HG03558 (cell line): ENCODE data around the gene D2HGDH.

Experiments used
- ATAC-seq: cut with Tn5 transposase; IDR thresholded peaks from one replicate; pipeline ENCODE4 v1.9.1; 2021; ENCODE audit warnings: moderate number of reproducible peaks; ENCODE audit not compliant: unreplicated experiment; ENCODE audit errors: extremely low read depth

Gene D2HGDH

DNA sequence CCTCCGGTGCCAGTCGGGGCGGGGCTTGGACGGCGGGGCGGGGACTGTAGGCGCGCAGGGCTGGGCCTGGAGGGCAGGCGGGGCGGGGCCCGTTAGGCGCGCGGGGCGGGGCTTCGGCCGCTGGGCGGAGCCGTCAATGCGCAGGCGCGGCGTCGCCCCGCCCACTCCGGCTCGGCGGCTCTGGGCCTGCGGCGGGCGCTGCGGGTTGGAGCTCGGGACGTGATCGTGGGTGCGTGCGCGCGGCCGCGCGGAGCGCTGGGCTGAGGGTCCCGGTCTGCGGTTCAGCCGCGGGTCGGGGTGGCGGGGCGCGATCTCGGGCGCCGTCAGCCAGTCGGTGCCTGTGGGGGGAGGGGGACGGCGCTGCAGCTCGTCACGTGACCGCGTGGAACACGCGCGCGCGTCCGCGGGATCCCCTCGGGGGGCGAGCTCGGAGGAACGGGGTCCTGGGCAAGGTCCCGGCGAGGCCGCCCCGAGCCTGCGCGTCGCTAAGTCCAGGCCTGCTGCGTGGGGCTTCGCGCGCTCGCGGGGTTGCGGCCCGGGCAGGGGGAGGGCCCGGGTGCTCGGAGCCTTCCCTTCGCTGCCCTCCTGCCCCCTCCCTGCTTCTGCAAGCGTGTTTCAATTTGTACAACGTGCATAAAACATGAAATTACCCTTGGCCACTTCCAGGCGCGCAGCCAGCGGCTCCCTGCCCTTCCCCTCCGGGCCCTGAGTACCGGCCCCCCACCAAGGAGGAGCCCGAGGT lies at the start of gene D2HGDH:
TSS of gene D2HGDH (plus strand) at position 164 of the 742 bp plus-strand sequence. CDS start 595 bp downstream, outside the sequence.
- ATAC-seq, result peak; percentile 44

DNA sequence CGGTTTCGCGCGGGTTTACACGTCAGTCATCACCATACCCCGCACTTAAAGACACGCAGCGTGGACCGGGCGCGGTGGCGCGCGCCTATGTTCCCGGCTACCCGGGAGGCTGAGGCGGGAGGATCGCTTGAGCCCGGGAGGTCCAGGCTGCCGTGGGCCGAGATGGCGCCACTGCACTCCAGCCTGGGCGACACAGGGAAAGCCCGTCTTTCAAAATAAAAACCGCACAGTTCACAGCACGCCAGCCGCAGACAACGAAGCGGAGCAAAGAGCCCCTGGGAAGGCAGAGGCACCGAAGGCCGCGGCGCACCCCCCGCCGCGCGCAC lies 48.1 kb upstream of the D2HGDH start:
- ATAC-seq, result no peak

DNA sequence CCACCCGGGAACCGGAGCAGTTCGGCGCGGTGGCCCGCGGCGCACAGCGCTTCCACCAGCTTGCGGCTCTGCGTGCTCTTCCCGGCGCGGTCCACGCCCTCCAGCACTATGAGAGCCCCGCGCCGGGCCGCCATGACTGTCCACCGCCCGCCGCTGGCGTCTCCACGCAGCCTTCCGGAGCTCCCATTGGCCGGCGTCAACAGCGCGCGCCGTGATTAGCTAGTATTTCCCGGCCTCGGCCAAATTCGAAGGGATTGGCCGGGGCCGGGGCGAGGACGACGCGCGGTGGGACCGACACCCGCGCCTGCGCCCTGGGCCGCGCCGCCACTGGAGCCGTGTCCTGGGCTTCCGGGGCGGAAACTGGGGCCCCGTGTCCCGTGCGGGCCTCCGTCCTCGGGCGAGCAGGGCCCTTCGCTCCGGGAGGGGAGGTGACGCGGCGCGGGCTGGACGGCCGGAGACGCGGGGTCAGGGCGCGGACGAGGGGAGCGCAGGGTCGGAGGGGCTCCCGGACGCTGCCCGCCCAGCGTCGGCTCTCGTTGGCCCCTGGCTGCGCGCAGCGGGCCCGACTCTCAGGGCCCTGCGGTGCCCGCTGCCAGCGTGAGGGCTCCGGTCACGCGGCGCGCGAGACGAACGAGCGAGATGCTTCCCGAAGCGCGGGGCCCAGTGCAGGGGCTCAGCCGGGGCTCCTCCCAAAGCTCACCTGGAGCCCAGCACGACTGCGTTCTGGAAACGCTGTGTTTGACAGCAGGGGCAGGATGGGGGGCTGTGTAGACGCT lies 47.6 kb upstream of the D2HGDH start, which contains the start of gene DTYMK:
TSS of gene DTYMK (minus strand) at position 166 of the 776 bp plus-strand sequence. CDS start at position 134, 32 bp downstream.
- ATAC-seq, result peak; percentile 90

DNA sequence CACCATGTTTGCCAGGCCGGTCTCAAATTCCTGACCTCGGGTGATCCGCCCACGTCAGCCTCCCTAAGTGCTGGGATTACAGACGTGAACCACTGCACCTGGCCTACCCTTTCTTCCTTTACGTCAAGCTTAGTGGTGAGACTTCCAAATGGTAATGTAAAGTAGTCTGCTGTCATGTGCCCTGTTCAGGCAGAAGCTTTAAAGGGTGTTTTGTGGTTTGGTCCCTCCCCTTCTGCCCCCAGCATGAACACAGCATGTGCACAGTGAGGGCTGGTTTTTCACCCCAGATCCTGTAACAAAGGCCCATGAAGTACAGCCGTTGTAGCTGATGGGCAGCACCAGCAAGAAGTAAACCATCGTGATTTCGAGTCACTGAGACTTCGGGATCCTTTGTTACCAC lies 45.1 kb upstream of the D2HGDH start:
- ATAC-seq, result no peak

DNA sequence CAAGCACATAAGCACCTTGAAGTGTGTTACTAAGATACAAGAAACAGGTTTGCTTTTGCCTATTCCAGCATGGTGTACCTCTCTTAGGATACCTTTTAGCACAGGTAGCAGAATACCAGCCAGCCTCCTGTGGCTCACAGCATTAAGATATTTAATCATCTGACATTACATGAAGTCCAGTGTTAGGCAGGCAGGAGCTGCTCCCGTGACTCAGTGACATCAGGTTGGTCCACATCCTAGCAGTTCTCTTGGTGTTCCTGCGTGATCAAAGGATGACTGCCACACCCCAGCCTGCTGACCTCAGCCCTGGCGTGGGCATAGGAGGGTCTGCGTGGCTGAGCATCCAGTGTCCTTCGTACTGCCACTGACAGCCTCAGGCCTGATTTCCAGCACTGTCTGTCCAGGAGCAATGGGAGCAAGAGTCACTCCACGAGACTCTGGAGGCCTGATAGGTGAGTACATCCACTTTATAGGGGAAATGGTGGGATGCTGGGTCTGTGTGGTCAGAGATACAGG lies 44.2 kb upstream of the D2HGDH start:
- no peak for ATAC-seq

DNA sequence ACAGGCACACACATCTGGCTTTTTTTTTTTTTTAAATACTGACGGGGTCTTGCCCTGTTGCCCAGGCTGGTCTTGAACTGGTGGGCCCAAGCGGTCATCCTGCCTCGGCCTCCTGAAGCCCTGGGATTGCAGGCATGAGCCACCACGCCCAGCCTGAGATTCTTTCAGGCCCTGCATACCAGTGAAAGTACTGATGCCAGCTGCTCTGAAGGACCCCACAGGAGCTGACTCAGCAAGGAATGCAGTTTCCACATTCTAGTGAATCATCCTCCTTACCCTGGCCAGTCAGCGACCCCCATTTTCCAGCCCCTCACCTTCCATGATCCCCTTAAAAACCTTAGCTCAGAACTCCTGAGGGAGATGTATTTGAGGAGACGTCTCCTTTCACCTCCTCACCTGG lies 42.0 kb upstream of the D2HGDH start:
- no peak for ATAC-seq

DNA sequence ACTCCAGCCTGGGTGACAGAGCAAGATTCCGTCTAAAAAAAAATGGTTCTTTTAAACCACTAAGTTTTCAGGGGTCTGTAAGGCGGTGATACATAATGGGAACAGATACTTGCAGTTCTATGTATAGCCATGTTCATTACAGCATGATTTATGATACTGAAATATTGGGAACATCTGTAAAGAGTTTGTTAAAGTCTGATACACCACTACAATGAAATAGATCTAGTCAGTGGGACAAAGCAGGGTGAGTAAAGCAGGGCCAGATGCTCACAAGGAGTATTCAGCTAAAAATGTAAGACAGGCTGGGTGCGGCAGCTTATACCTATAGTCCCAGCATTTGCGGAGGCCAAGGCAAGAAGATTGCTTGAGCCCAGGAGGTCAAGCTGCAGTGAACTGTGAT lies 38.8 kb upstream of the D2HGDH start:
- ATAC-seq, result no peak

DNA sequence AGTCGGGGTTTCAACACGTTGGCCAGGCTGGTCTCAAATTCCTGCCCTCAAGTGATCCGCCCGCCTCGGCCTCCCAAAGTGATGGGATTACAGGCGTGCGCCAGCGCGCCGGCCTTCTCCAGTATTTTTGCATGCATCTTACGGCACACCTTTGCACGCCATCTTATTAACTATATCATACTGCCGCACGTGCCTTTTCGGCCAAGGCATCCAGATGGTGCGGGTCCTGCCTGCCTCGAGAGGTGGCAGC lies 33.4 kb upstream of the D2HGDH start:
- no peak for ATAC-seq

DNA sequence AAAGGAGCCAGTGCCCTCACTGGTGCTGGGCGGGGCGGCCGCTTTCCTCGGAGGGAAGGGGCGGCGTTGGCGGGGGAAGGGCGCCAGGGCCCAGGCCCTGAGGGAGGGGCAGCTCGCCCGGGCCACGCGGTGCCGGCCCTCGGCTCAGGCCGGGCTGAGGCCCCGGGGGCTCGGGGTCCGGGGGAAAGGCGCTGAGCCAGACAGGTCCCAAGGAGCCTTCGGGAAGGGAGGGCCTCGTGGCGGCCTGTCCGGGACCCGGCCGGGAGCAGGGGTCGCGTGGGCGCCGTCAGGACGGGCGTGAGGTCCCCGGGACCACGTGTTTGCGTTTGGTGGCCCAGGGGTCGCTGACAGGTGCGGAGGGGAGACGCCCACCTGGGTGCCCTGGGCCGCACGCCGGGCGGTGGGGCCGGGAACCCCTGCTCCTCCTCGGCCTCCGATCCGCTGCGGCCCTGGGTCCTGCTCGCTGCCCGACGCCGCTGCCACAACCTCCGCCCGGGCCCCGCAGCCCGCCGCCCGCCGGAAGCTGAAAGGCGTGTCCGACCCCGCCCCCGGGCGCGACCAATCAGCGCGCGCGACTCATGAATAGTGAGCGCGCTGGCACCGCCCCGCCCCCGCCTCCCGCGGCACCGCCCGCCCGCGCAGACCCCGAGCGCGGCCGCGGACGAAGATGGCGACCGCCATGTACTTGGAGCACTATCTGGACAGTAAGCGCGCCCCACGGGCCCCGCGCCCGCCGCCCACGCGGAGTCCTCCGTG lies 32.9 kb upstream of the D2HGDH start, which contains the start of gene ING5:
TSS of gene ING5 (plus strand) at position 641 of the 756 bp plus-strand sequence. CDS start at position 668, 27 bp downstream.
- peak; percentile 35 for ATAC-seq

DNA sequence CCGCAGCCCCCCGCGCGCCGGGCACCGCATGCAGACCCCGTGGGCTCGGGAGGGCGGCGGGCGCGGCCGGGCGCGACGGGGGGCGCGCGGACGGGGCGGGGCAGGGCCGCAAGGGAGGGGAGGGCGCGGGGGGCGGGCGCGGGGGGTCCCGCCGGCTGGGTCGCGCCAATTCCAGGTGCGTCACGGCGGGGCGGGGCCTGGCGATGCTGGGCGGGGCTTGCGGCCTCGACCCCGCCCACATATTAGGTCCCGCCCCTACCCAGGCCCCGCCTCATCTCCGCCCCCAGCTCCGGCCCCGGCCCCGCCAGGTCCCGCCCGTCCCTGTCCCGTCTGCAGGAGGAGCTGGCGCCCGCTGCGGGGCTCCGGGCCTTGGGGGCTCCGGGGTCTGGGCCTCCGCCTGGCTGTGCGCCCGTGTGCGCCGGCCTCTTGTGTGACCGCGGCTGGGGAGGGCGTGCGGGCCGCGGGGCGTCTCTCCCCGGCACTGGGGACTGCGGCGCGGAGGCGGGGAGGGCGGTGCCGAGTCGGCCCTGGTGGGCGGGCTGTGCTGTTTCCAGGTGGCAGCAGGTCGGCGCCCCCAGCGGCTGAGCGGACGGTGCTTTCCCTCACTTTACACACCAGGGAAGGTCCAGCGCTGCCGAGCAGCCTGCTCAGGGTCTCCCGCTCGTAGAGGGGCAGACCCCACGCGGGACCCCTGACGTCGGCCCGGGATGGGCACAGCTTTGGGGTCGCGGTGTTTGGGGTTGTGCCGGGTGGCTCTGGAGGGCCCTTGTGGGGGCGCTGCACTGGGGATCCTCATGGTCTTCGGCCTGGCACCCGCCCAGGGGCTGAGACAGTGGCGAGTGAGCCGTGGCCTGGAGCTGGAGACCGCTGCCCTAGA lies 32.0 kb upstream of the D2HGDH start:
- peak; percentile 40 for ATAC-seq

DNA sequence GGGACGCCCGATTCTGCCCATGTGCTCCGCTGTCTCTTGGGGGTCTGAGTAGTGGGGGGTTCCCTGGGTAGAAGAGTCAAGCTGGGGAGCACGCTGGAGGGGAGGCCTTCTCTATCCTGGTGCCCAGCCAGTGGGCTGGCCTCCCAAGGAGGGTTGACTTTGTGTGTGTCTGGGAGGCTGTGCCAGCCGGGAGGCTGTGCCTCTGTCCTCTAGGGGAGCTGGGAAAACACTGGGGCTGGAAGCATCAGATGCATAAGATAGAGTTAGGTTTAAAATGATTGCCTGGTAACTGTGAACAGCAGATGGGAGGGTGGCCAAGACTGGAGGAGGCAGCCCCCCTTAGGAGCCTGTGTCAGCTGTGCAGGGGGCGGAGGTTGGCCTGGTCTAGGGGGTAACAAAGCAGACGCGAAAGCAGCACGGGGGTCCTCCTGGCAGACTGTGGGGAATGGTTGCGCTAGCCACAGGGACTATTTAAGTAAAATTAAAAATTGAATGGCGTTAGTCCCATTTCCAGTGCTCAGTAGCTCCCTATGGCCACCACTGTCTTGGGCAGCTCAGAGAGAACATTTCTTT lies 31.3 kb upstream of the D2HGDH start:
- no peak for ATAC-seq

DNA sequence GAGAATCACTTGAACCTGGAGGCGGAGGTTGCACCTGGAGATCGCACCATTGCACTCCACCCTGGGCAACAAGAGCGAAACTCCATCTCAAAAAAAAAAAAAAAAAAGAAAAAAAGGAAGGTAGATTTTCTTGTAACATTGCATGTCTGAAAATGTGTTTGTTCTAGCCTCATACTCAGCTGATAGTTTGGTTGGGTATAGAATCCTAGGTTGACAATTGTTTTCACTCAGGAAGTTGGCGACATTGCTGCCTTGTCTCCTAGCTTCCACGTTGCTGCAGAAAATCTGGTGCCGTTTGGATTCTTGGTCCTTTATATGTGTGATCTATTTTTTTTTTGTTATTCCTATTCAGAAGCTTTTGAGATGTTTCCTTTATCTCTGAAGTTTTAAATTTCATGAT lies 27.9 kb upstream of the D2HGDH start:
- no peak for ATAC-seq

DNA sequence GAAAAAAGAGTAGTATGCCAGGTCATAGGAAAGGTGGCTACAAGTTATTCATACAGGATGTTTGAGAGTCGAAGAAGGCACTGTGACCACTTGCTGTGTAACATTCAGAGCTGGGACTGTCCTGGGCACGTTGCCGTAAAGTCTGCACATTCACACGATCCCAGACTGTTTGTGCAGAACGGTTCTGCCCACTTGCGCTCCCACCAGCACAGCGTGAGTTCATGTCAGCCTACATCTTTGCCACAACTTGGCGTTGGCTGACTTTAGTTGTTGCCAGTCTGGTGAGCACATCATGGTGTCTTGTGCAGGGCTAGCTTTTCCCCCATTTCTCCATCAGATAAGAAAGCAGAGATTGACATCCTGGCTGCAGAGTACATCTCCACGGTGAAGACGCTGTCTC lies 25.6 kb upstream of the D2HGDH start:
- no peak for ATAC-seq

DNA sequence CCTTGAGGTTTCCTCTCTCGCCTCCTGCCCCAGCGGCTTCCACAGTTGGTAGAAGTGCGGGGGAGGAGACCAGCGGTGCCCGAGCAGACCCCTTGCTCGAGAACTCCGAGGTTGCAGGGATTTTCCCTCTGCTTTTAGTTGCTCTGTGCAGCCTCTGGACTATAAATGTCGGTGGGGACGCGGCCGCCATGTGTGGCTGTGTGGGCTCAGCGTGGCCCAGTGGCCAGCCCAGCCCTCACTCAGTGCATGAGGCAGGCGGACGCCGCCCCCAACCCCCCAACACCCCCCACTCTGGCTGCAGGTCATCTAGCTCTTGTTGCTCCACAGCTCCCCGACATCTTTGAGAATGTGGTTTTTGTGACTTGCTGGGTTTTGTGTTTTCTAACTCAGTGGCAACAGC lies 15.3 kb upstream of the D2HGDH start:
- ATAC-seq, result no peak

DNA sequence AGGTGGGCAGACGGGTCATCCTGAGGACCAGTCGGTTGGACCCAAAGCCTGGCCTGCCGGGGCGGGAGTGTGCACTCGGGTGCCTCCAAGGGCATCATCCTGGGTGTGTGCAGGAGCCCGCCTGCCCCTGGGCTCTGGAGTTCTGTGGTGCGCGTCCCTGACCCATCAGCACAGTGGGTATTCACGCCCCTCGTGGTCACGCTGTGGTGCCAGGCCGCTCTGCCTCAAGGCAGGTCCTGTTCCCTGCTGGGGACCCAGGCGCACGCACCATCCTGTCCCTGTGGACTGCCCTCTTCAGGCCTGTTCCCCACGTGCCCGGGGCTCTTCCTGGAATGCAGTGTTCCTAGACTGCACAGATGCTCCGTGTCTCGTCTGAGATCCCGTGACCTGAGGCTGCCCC lies 14.3 kb upstream of the D2HGDH start:
- no peak for ATAC-seq

DNA sequence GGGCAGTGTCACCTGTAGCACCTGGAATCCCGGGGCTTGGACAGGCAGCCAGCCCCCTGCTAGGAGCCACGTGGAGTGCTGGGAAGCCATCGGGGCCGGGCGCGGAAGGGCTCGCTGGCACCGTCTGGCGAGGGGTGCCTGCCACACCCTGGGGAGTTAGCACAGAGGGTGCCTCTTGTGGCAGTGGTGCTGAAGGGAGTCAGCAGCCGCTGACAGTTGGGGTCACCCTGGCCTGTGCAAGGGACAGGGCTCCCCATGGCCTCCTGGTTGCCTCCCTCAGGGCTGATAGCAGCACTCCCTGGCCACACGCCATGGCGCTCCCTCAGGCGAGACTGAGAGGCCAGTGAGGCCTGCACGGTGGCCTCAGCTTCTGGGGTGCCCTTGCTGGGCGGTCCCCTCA lies 13.9 kb upstream of the D2HGDH start:
- ATAC-seq, result no peak

DNA sequence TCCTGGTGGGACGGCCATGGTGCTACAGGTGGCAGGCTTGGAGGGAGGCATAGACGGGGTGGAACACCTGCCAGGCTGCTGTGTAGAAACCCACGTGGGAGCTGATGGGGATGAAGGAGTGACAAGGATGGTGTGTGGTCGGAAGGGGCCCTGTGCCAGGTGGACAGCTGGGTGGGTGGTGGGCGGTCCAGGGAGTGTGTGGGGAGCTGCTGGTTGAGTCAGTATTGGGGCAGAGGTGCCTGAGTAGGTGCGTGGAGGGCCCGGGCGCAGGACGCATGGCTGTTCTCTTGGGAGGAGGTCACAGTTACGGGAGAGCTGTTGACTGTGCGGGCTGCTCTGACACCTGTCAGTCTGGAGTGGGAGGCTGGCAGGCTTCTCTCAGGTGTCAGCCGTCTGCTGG lies 12.6 kb upstream of the D2HGDH start:
- no peak for ATAC-seq

DNA sequence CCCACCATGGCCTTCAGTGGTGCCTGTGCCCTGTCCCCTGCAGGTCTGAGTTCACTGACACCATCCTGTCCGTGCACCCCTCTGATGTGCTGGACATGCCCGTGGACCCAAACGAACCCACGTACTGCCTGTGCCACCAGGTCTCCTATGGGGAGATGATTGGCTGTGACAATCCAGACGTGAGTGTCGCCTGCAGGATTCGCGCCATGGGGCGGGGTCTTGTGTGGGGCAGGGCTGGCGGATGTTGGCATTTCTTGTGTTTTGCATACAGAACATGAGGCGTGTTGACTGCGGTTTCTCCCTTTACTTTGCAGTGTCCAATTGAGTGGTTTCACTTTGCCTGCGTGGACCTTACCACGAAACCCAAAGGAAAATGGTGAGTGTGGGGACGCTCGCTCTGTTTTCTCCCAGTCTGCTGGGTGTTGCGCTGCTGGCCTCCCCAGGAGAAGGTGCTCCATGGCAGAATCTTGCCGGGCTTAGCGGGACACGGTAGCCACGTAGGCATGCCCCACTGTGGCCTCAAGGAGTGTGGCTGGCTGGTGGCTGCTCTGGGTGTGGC lies 11.5 kb upstream of the D2HGDH start:
- ATAC-seq, result no peak

DNA sequence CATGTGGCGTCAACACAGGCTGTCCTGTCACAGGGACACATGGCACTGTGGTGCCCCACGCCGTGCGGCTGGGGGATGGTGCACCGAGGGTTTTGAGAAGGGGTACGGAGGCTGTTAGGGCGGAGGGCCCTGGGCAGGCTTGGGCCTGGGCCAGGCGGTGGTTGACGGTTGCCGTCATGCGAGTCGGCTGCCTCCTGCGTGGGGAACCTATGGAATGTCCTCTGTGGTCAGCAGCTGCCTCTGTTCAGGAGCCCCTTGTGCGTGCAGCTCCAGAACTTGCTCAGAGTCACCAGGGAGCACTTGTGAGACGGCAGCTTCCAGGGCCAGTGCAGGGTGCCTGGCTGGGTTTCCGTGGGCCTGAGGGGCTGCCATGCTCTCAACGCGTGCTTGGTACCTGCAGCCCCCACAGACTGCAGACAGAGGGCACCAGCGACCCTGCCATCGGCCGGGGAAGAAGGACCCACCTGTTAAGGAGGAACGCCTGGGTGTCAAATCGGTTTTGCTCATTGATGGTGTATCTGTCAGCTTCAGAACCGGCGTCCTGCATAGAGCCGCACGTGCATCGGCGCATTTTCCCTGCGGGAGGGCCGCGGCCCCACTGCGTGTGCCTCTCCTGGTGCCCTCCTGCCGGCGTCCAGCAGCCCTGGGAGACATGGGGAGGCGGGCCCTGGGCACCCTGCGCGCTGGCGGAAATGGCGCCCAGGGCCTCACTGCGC lies 10.0 kb upstream of the D2HGDH start:
- ATAC-seq, result no peak
